ENCODE measurements around the gene TGM3.

The TGM3 gene

DNA sequence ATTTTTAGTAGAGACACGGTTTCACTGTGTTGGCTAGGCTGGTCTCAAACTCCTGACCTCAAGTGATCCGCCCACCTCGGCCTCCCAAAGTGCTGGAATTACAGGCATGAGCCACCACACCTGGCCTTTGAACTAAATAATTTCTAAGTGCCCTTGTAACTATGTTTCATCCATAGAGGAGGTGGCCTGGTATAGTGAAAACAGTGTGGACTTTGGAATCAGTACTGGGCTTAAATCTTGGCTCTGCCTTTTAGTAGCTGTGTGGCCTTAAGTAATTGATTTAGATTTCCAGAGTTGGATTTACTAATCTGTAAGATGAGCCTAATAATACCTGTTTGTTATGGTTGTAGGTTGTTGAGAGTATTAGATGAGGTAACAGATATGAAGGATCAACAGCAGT is 14.2 kb upstream of the TGM3 start:
- no peak for DNase-seq (ENCODE audit: low read depth)
- no peak overlapping the region for H3K4me3 ChIP-seq (ENCODE audit: low read depth, low read length)

DNA sequence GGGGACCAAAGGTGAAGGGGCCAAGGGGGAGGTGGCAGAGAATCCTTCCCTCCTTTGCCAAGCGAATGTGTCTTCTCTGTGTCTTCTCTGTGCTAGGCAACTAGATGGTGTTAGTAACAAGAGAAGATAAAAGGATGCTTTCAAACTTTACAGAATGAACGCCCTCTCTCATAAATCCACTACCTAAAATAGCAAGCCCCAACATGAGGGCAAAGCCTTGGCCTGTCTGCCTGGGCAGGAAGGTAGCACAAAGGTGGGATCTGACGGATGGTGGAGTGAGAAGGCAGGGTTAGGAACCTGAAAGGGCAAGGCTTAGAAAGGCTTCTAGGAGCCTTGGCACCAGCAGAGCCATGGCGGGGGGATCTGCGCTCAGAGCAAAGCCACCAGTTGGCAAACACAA is 13.6 kb upstream of the TGM3 start:
- H3K4me3 ChIP-seq (ENCODE audit: low read depth, low read length) = no peak overlapping the region
- DNase-seq (ENCODE audit: low read depth) = no peak

- H3K4me3 ChIP-seq (ENCODE audit: low read depth, low read length) = no peak overlapping the region
- DNase-seq (ENCODE audit: low read depth) = no peak
Measured at GRCh38 chr20:2283706-2284423, 11.9 kb upstream of the TGM3 start.

- DNase-seq (ENCODE audit: low read depth) = no peak
- no peak overlapping the region for H3K4me3 ChIP-seq (ENCODE audit: low read depth, low read length)
Measured at GRCh38 chr20:2285193-2285592, 10.6 kb upstream of the TGM3 start.

- no peak for DNase-seq (ENCODE audit: low read depth)
- H3K4me3 ChIP-seq (ENCODE audit: low read depth, low read length) = no peak overlapping the region
Measured at GRCh38 chr20:2285613-2286012, 10.2 kb upstream of the TGM3 start.

DNA sequence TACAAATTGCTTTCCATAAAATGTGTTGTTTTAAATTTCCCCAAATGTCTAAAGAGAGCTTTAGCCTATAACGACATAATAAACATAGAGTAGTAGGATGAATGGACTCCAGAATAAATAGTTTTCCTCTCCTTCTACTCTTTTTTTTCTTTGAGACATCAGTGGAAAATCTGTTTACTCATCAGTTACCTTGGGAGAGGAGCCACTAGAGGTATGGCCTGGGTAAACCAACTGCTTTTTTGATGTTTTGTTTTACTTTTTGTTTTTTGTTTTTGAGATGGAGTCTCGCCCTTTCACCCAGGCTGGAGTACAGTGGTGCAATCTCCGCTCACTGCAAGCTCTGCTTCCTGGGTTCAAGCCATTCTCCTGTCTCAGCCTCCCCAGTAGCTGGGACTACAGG is 8.3 kb upstream of the TGM3 start:
- DNase-seq (ENCODE audit: low read depth) = no peak
- no peak overlapping the region for H3K4me3 ChIP-seq (ENCODE audit: low read depth, low read length)

DNA sequence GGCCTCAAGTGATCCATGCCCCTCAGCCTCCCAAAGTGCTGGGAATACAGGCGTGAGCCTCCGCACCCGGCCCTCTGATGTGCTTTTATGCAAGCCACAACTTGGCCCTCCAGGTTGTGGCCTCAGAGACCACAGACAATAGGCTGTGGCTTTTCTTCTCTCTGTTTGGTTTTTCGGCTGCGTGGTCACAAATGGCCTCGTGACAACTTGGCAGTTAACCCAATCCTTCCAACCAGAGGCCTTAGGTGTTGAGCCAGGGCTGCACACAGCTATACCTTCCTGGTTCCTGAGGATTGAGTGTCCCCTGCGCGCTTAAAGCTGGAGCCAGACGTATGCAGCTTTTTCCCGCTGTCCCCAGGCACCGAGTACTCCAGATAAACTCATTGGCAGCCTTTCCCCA is 6.3 kb upstream of the TGM3 start:
- DNase-seq (ENCODE audit: low read depth) = no peak
- H3K4me3 ChIP-seq (ENCODE audit: low read depth, low read length) = no peak overlapping the region

- no peak overlapping the region for H3K4me3 ChIP-seq (ENCODE audit: low read depth, low read length)
- no peak for DNase-seq (ENCODE audit: low read depth)
Measured at GRCh38 chr20:2290486-2290885, 5.3 kb upstream of the TGM3 start.

GRCh38 chr20:2292416-2293110 is 3.2 kb upstream of the TGM3 start:
- no peak for DNase-seq (ENCODE audit: low read depth)
- no peak overlapping the region for H3K4me3 ChIP-seq (ENCODE audit: low read depth, low read length)

- DNase-seq (ENCODE audit: low read depth) = no peak
- H3K4me3 ChIP-seq (ENCODE audit: low read depth, low read length) = no peak overlapping the region
Measured at GRCh38 chr20:2293486-2293885, 2.3 kb upstream of the TGM3 start.

GRCh38 chr20:2293971-2294370 is 1.8 kb upstream of the TGM3 start:
- no peak overlapping the region for H3K4me3 ChIP-seq (ENCODE audit: low read depth, low read length)
- DNase-seq (ENCODE audit: low read depth) = no peak

- no peak for DNase-seq (ENCODE audit: low read depth)
Measured at GRCh38 chr20:2295286-2295685, 515 bp upstream of the TGM3 start.

GRCh38 chr20:2296524-2297356 is 939 bp downstream of the TGM3 start:
- no peak for DNase-seq (ENCODE audit: low read depth)
- no peak overlapping the region for H3K4me3 ChIP-seq (ENCODE audit: low read depth, low read length)

More at GRCh38 chr20:2295286-2295685, 515 bp upstream of the TGM3 start:
- no peak overlapping the region for H3K4me3 ChIP-seq (ENCODE audit: low read depth, low read length)

- no peak overlapping the region for H3K4me3 ChIP-seq (ENCODE audit: low read depth, low read length)
- DNase-seq (ENCODE audit: low read depth) = no peak
Measured at GRCh38 chr20:2297357-2297728, 1.5 kb downstream of the TGM3 start.

- DNase-seq (ENCODE audit: low read depth) = no peak
- no peak overlapping the region for H3K4me3 ChIP-seq (ENCODE audit: low read depth, low read length)
Measured at GRCh38 chr20:2298116-2298515, 2.3 kb downstream of the TGM3 start.

DNA sequence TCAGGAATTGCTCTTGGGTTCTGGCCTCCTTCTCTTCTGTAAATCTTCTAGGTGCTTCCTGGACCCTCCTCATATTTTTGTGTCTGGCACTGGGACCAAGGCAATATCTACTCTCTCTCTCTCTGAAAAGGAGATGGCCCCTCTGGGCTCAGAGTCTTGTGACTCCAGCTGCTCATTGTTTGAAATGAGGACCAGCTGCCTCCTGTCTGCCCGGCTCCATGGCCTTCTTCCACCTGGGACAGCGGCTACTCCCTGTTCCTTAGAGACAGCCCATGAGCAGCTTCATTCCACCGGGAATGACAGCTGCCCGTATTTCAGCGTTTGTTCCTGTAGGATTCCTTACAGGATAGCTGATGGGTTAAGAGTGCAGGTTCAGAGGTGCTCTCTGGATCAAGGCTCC is 2.9 kb downstream of the TGM3 start:
- H3K4me3 ChIP-seq (ENCODE audit: low read depth, low read length) = no peak overlapping the region
- no peak for DNase-seq (ENCODE audit: low read depth)

DNA sequence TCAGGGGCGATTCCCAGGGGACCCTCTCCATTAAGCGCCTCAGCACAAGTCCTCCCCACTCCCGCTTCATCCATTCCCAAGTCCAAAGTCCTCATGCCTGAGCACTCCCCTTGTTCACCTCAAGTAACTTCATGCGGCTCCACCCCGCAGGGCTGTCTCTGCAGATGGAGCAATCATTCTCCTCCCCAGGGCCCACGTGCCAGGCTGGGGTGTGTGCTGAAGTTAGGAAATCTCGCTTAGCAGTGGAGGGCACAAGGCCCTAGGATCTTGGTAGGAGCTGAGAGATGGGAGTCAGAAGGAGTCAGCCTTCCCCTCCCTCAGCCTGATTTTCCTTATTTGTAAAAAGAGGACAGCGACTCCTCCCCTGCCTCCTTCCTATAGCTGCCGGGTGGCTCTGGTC is 3.5 kb downstream of the TGM3 start:
- no peak overlapping the region for H3K4me3 ChIP-seq (ENCODE audit: low read depth, low read length)
- no peak for DNase-seq (ENCODE audit: low read depth)

DNA sequence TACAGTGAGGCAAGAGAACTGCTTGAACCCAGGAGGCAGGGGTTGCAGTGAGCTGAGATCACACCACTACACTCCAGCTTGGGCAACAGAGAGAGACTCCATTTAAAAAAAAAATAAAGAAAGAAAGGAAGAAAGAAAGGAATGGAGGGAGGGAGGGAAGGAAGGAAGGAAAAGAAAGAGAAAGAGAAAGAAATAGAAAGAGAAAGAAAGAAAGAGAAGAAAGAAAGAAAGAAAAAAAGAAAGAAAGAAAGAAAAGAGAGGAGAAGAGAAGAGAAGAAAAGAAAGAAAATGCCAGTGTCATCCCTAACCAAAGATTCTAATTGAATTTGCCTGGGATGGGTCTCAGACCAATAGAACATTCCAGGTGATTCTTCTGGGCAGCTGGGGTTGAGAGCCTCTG is 4.2 kb downstream of the TGM3 start:
- H3K4me3 ChIP-seq (ENCODE audit: low read depth, low read length) = no peak overlapping the region
- DNase-seq (ENCODE audit: low read depth) = no peak

DNA sequence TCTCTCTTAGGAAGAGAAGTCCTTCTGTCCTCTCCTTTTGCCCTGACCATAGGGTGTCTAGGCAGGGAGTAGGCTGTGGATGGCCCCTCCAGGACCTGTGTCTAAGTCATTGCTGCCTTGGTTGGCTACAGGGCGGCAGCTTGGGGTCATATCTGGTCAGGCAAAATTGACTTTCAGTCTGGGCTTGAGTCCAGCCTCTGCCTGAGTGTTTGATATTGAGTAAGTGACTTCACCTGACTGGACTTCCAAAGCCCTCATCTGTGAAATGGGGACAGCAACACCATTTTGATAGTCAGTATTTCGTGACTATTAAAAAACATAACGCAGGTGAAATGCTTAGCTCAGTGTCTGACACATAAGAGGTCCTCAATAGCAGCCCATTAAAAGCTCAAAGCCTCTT is 4.6 kb downstream of the TGM3 start:
- H3K4me3 ChIP-seq (ENCODE audit: low read depth, low read length) = no peak overlapping the region
- DNase-seq (ENCODE audit: low read depth) = no peak

GRCh38 chr20:2301164-2301622 is 5.4 kb downstream of the TGM3 start:
- no peak for DNase-seq (ENCODE audit: low read depth)
- H3K4me3 ChIP-seq (ENCODE audit: low read depth, low read length) = no peak overlapping the region
